Stimulated activated CD4-positive, alpha-beta T cell treated with anti-CD3 and anti-CD28 coated beads, Interleukin-1b, Interleukin-23, amount 100 ng/mL, for 24 hours (primary cell): ENCODE data around the gene FAM20B.
"Not testable (repeated sequence)": the region's sequence is repeated elsewhere in the genome, so short reads cannot be mapped to it uniquely, and the experiment has no call there.

ENCODE experiments used
- DNase-seq, 4 experiments: peaks; one replicate each; pipeline ENCODE4 v3.0.0-alpha.2; 2020; ENCODE audit warnings: low read depth in 4 of 4, low spot score in 1 of 4

Gene FAM20B, protein sequence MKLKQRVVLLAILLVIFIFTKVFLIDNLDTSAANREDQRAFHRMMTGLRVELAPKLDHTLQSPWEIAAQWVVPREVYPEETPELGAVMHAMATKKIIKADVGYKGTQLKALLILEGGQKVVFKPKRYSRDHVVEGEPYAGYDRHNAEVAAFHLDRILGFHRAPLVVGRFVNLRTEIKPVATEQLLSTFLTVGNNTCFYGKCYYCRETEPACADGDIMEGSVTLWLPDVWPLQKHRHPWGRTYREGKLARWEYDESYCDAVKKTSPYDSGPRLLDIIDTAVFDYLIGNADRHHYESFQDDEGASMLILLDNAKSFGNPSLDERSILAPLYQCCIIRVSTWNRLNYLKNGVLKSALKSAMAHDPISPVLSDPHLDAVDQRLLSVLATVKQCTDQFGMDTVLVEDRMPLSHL

DNA sequence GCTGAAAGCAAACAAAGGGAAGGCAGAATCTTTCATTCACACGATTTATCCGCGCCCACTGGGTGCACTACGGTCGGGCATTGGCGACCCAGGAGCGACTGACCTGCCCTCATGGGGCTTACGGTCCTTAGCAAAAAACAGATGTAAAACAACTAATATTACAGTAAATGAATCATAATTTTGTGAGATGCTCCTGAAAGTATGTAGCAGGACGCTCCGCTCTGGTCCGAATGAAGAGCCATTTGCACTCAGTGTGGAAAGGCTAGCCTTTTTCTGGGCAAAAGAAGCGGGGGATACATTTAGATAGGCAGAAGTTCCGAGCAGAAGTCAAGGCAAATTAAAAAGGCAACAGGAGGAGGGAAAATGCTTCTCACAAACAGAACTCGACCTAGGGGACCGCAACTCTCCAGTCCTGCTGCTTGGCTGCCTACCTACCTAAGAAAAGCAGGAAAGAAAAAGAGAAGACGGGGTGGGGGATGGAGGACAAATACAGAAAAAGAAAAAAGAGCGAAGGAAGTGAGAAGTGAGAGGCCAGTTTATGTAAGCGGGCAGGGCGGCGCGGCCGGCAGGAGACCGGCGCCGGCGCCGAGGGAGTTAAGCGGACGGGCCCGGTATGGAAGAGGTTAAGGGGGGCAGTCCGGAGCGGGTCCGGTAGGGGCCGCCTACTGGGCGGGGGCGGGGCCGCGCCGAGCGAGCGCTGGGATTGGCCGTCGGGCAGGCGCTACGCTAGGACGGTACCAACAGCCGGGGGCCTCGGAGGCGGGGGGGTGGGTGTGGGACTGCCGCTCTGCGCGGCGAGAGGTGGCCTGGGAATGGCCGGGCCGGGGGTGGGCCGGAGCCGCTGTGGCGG, at the start of gene FAM20B:
Gene FAM20B, plus strand, starts transcription at position 770 of the 850 bp plus-strand sequence. CDS start 17,954 bp downstream, outside the sequence.
- peak; percentile 80 to 90 (median 84) for DNase-seq

DNA sequence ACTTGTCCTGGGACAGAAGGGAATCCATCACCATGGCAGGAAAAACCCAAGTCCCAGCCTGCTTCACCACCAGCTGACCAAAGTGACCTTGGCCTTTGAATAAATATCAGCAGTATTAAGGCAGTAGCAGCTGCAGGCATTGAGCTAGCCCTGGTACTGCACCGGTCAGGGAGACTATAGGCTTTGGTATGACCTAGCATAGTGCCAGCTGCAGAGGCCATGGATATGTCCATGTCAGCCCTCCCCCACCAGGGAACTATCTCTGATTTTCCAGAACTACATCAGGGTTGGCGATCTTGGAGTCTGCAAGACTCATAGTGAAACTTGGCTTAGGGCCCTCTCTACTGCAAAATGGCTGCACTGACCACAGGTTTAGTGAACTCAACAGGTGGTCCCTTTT, 49.2 kb upstream of the FAM20B start:
- no peak for DNase-seq

DNA sequence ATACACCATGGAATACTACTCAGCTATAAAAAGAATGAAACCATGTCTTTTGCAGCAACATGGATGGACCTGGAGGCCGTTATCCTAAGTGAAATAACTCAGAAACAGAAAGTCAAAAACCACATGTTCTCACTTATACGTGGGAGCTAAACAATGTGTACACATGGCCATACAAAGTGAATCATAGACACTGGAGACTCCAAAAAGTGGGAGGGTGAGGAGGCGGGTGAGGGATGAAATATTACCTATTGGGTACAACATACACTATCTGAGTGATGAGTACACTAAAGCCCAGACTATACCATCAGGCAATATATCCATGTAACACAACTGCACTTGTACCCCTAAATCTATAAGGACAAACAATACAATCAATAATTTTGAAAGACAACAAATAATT, 39.5 kb upstream of the FAM20B start:
- DNase-seq = no peak

DNA sequence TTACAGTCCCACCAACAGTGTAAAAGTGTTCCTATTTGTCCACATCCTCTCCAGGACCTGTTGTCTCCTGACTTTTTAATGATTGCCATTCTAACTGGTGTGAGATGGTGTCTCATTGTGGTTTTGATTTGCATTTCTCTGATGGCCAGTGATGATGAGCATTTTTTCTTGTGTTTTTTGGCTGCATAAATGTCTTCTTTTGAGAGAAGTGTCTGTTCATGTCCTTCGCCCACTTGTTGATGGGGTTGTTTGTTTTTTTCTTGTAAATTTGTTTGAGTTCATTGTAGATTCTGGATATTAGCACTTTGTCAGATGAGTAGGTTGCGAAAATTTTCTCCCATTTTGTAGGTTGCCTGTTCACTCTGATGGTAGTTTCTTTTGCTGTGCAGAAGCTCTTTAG, 37.5 kb upstream of the FAM20B start:
- DNase-seq = not testable (repeated sequence)

DNA sequence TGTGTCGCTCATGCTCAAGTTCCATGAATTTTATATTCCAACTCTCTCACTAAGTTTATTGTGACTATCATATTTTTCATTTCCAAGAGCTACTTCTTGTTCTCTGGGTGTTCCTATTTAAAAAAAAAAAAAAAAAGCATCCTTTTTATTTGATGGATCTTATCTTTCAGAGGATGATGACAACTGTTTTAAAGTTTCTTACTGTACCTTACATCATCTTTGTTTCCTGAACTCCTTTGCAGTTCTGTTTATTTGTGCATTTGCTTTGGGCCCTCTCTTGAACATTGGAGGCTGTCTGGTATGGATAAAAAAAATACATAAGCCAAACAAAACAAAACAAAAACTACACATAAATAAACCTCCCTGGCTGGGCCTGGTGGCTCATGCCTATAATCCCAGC, 32.1 kb upstream of the FAM20B start:
- DNase-seq = no peak

DNA sequence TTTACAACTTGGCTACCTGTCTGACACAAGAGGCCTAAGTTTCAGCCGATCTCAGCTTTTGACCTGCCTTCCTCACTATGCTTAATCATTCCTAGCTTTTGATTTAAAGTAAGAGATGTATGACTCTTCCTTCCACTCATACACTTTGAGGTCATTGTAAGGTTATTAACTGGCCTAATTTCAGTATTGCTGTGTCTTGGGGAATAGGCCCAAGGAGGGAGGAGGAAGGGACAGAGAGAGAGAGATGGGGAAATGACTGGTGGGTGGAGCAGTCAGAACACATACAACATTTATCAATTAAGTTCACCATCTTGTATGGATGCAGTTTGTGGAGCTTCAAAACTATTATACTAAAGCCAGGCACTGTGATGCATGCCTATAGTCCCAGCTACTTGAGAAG, 28.3 kb upstream of the FAM20B start:
- no peak for DNase-seq

DNA sequence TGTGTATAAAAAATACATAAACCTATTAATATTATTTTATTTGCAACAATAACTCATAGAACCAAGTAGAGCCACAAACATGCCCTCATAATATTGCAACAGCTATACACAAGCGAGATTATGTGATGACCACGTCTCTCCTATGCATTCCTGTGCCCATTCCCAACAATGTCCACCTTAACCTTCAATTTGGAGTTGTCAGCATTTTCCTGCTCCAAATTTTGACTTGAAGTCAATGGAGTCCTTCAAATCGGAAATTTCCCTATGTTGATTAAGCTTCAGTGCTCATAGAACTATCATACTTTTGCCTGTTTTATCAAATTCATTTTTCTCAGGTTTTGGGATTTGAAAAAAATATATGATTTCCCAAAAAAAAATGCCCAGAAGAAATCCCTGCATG, 27.4 kb upstream of the FAM20B start:
- DNase-seq = no peak

DNA sequence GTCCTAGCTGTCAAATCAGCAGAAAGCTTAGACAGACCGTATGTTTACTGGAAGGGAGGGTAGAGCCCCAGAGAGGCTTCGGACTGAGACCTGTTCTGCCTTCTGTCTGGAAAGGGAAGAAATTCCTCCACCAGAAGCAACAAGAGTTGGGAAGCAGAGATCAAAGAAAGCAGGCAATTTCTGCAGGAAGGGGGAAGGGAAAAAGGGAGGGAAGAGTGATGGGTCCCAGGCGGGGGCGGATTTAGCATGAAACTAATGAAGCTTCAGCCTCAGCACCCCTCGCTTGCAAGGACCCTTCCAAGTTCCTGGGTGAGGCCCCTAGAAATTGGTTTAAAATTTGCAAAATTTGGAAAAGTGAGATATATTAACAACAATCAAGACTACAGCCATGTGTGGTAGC, 26.6 kb upstream of the FAM20B start:
- no peak for DNase-seq

DNA sequence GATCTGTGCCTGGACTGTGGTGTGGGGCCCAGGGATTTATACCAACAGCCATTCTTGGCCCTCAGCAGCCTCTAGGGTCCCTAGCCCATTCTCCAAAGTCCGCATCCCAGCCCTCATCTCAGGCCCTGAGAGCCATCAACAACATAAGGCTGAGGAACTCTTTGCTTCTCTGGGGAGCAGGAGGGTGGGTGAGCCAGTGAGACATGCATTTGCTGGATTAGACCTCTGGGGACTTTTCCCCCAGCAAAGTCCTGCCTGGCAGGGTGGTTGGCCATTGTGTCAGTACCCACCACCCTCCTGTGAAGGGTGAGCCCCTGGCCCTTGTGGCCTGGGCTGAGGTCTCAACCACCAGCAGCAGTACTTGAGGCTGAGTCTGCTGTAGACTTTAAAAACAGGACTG, 24.2 kb upstream of the FAM20B start:
- DNase-seq = no peak

DNA sequence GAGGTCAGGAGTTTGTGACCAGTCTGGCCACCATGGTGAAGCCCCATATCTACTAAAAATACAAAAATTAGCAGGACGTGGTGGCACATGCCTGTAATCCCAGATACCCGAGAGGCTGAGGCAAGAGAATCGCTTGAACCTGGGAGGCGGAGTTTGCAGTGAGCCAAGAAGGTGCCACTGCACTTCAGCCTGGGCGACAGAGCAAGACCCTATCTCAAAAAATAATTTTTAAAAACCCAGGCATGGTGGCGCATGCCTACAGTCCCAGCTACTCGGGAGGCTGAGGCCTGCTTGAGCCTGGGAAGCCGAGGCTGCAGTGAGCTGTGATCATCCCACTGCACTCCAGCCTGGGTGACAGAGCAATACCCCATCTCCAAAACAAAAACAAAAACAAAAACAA, 23.6 kb upstream of the FAM20B start:
- DNase-seq = not testable (repeated sequence)

DNA sequence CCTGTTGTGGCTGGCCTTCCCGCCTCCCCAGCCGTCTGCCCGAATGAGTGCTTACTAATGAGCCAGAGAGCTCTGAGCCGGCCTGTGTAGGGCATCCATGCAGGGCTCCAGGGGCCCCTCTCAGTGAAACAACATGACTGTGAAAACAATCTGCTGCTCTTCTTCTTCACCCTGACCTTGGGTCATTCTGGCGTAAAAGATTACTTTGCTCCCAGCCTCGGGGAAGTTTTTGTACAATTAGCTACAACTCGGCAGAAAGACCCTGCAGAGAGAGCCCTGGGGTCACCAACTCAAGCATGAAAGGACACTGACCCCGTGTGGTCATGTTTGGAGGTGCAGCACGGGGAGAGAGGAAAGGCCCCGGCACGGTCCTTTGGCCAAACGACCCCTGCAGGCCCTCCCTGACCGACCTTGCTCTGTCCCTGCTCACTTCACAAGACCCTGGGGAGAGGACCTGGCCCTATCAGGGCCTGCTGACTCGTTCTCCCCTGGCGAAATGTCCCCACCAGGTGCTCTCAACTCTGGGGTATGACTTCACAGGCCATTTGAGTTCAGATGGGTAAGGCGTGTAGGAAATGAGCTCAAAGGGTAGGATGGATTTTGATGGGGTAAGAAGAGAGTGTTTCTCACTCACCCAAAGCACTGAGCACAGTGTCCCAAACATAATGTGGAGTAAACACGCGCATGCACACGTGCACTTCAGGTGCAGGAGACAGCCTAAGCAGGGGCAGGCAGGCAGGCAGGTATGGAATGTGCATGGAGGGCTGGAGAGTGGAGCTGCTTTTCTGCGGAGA, 22.9 kb upstream of the FAM20B start:
- DNase-seq = peak; percentile 46 to 57 (median 52)

DNA sequence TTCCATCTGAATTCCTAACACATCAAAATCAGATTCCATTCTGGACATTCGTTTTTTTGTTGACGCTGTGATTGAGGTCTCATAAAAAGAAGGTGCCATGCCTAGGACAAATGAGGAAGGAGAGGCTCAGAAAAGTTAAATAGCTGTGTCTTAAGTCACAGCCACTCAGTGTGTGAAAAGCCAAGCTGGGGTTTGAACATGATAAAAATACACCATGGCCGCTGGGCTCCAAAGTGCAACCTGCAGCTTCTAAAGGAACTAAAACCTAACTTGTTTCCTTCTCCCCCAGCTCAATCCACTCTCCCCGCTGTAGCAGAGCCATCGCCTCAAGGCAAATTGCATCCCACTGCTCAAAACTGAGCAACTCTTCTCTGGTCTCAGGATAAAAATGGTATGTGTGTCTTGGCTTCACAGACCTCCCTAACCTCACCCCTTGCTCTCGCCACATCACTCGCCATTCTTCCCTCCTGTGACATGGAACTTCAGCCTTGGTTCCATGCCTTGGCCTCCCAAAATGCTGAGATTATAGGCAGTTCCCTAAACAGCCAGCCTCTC, 22.1 kb upstream of the FAM20B start:
- DNase-seq = no peak

DNA sequence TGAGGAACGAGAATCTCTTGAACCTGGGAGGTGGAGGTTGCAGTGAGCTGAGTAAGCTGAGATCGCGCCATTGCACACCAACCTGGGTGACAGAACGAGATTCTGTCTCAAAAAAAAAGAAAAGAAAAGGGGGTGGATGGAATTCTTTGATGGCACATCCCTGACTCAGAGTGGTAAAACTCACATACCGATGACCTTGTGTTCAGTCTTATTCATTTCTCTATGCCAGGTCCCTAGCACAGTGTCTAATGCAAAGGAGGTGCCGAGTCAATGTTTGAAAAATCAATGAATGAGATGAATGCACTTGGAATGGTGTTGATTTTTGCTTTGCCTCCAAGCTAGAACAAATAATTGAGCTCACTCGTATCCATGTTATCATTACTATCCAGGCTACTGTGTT, 18.5 kb upstream of the FAM20B start:
- DNase-seq = no peak

DNA sequence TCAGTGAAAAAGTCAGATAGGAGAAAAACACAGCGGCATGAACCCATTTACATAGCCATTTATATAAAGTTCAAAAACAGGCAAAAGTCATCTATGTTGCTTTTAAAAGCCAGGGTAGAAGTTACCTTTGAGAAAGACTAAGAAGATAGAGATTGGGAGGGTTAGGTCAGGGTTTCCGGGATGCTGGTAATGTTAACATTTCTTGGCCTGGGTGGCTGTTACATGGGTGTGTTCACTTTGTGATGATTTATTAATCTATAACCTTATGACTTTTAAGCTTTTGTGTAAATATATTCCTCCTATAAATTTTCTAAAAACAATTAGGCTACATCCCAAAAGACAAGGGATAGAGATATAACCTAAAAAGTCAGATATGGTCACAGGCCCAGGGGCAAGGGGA, 15.0 kb upstream of the FAM20B start:
- no peak for DNase-seq

DNA sequence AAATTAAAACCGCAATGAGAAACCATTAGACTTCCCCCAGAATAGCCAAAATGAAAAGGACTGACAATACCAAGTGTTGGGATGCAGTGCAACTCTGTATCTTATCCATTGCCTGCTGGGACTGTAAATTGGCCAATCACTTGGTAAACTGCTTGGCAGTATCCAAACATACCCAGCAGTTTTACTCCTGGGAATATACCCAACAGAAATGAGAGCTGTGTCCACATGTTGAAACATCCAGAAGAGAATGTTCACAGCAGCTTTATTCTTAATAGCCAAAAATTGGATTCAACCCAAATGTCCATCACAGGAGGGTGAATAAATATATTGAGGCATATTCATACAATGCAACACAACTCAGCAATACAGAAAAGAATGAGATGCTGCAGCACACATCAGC, 13.7 kb upstream of the FAM20B start:
- DNase-seq = no peak

DNA sequence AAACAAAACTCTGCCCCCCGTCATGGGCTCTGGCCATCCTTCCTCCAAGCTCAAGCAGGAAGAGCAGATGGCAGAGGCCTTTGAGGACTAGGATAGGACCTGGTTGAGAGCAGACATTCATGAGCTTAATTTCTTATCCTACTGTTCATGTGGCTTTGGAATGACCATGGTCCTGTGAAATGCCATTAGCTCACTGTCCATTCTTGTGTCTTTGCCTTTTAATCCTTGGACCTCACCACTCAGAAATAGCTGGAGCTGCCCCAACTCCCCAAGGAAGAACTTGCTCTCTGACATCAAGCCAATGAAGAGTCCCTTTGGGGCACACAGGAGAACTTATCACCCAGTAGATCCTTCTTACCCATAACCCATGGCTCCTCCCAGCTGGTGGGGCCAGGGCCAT, 11.6 kb upstream of the FAM20B start:
- DNase-seq = no peak

DNA sequence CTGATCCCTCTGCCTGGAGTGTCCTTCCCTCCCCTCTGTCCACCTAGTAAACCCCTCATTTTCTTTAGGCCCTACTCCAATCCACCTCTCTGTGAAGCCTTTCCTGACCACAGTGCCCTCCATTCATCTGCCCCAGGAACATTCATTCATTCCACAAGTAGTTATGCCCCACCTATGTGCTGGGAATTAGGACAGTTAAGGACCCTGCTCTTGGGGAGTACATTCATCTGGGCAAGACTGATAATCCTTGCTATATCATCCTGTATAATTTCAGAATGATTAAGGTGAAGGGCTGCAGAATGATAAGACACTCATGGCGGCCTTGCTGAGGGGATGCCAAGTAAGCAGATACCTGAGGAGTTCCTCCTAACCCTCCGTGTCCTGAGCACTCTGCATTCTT, 10.3 kb upstream of the FAM20B start:
- no peak for DNase-seq

DNA sequence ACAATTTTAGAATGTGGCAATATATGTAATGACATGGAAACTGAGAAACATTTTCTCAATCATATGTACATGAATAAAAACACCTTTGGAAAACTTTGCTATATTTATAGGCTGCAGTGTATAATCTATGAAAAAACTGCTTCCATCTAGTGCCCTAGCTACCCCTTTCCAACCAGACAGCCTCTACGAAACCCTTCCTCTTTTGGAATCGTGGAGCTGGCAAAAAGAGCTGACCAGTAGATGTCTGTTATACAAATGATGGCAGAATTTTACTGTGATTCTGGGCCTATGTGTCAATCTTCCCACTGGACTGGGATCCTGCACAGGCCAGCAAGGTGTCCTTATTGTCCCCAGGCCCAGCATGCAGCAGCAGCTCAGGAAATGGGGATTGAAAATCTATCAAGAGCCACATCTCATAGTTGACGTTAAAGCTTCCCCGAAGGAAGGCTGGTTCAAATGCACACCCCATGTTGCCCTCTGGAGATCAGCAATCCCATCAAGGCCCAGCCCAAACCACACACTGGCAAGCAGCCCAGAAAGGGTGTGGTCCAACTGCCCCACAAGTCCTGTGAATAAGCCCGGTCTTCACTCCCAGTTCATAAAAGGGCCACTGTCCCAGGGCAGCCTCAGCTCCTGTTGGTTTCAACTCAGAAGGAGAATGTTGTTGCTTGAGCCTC, 8.8 kb upstream of the FAM20B start:
- DNase-seq = no peak

DNA sequence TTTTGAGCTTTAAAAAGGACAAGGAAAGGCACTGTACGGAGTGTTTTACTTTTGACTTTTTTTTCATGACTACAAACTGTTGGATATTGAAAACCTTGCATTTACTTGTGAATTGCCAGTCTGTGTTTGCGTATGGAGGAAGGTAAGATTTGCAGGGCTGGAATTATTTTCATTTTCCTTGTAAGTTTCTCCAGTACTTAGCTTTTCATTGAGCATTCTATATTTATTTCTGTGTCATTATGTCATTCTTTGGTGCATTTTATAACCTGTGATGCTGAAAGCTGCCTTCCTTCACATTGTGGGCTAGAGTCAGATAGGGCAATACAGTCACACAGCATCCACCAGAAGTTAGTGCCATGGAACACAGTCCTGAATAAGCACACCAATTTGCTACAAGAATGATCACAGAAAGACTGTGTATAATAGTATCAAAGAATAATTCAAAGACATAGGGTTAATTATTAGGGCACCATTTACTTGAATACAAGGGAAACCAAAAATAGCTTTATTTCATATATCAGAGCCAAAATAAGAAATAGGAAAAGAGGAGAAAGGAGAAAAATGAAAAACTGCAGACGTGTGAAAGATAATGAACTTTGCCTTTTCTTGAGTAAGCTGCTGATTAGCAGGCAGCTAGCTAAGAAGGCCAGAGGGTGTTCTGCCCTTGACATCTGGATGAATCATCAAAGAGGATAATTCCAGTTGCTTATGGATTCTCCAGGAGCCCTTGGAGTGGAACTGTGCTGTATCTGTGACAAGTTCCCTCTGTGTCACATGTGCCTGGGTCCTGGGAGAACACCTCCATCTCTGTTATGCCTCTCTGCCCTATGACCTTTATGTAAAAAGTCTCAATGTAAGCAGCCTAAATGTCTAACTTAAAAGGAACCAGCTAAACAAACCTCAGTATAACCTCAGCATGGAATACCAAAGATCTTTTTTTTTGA, 8.0 kb upstream of the FAM20B start:
- no peak for DNase-seq

DNA sequence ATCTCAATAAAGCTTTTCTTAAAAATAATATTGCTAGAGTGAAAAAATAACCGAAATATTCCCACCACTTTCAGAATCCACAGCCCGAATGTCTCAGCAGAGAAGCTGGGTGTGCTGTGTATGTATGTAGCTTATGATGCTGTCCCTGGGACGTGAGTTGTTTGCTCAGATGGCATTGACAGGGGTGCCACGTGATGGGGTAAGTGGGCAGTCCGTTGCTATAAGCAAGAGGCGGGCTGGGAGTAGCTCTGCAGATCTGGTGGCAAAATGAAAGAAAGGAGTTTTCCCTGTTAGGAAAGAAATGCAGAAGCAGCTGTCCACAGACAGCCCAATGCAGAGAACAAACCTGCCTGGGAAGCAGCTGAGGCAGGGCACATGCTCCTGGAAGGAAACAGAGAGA, 3.8 kb upstream of the FAM20B start:
- no peak for DNase-seq
